Progenitor cell of endocrine pancreas (in vitro differentiated cells): ENCODE results near the gene RASAL2. TPM values are rescaled to one million over a fixed set of nuclear protein-coding genes. Genes with fewer than 3 reads are reported as not detected.

Experiments
- DNase-seq: peaks from one replicate; pipeline ENCODE4 v3.0.0; 2021; ENCODE audit warnings: low spot score; ENCODE audit not compliant: unreplicated experiment
- H3K27ac Mint-ChIP-seq: 2 replicates; pipeline ENCODE4 v1.8.0; 2021; ENCODE audit warnings: mild to moderate bottlenecking, moderate library complexity, mixed read lengths
- H3K27me3 Mint-ChIP-seq: 2 replicates; pipeline ENCODE4 v1.8.0; 2021; ENCODE audit warnings: mixed read lengths
- H3K36me3 Mint-ChIP-seq: 2 replicates; pipeline ENCODE4 v1.8.0; 2022; ENCODE audit warnings: mixed read lengths; ENCODE audit not compliant: insufficient read depth
- H3K4me1 Mint-ChIP-seq: 2 replicates; pipeline ENCODE4 v1.8.0; 2021; ENCODE audit warnings: low read depth, mixed read lengths
- H3K4me3 Mint-ChIP-seq: 2 replicates; pipeline ENCODE4 v1.8.0; 2021; ENCODE audit warnings: low read depth, mild to moderate bottlenecking, moderate library complexity, mixed read lengths
- H3K9me3 Mint-ChIP-seq: 2 replicates; pipeline ENCODE4 v1.8.0; 2021; ENCODE audit warnings: low read depth, mixed read lengths
- CTCF ChIP-seq: fragments of 200-600 bp; sonication (generic); IDR thresholded peaks from one replicate; pipeline ENCODE4 v1.5.0; 2021; ENCODE audit warnings: antibody characterized with exemption, mild to moderate bottlenecking; ENCODE audit not compliant: unreplicated experiment
- total RNA-seq: library from RNA; stranded (reverse); gene quantifications from 2 replicates; pipeline ENCODE4 v1.2.1, GENCODE V29; 2021

The RASAL2 gene
- total RNA-seq, 1 donor from 2014 or later: 28.5 TPM

DNA sequence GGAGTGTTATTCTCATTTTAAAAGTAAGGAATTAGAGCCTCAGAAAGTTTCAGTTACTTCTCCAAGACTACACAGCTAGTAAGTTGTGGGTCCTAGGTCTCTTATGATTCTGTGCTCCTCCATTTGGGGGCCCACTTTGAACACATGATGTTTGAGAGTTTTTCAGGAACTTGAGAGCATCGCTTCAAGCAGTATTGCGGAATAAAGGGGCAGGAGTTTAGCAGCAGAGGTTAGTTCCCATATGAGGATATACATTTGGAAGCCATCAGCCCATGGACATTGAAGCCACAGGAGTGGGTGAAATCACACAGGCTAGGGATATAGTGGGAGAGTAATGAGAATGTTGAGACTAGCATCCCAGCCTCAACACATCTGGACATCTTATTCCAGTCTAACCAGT lies 143.2 kb downstream of the RASAL2 start:
- H3K27me3 Mint-ChIP-seq: no peaks in the 10 kb centered on the region

DNA sequence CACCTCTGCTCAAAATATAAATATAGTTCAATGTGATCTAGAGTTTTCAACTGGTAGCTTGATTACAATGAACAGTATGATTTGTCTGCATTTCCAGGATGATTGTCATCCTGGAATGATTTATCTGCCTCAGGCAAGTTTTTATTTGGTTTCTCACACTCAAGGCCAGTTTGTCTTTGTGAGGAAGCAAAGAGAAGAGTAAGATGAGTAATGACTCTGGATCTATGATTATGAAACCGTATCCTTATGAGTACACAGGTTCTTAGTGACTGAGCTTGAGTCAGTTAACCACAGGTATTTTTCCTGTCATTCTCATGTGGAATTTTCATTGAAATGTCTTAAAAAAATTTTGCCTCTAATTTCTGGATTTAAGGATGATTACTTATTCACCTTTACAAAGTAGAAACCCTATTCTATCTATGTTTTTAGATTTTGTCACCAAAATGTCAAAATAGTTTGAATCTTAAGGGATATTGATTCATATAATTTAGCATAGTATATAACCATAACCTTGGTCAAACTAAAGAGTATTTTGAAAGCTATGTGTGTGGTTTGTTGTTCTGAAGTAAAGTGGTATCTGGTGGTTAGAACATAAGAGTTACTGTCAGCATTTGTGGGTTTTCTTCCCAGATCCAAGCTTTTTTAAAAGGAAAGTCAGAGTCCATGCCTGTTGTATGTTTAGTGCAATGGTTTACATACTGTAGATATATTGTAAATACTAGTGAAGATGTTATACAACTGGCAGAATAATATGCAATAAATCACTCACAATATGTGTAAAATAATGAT lies 145.0 kb downstream of the RASAL2 start:
- H3K4me1 Mint-ChIP-seq: no peaks in the 10 kb centered on the region
- no peak for DNase-seq
- no peaks in the 10 kb centered on the region for H3K9me3 Mint-ChIP-seq
- no peak overlapping the region for H3K27ac Mint-ChIP-seq
- no peaks in the 10 kb centered on the region for H3K27me3 Mint-ChIP-seq
- no peaks in the 10 kb centered on the region for H3K36me3 Mint-ChIP-seq
- TF ChIP-seq CTCF: no peak
- H3K4me3 Mint-ChIP-seq: no peak overlapping the region

More for the DNA sequence above, 143.2 kb downstream of the RASAL2 start:
- Mint-ChIP-seq H3K27ac (no peak overlapping the region), H3K9me3 (no peaks in the 10 kb centered on the region), H3K36me3 (no peaks in the 10 kb centered on the region), H3K4me1 (no peaks in the 10 kb centered on the region), H3K4me3 (no peak overlapping the region)
- no peak for DNase-seq
- TF ChIP-seq CTCF: no peak

DNA sequence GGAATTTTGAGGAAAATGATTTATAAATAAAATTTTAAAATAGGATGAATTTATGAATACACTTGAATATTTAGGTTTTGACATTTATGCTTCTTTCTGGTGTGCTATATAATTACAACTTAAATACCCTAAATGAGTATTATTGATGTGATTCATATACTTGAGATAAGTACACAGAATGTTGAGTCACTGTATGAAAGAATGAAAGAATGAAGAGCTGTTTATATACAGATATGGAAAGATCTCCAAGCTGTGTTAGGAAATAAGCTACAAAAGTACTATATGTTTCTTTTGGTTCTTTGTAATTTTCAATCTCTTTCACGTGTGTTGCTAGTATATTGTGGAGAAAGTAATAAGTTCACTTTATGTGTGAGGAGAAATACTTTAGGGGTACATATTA lies 147.2 kb downstream of the RASAL2 start:
- DNase-seq: no peak
- H3K27me3 Mint-ChIP-seq: no peaks in the 10 kb centered on the region
- peaks cover 8% of the 10 kb centered on the region for H3K36me3 Mint-ChIP-seq
- peaks cover 3% of the 10 kb centered on the region for H3K9me3 Mint-ChIP-seq
- H3K4me3 Mint-ChIP-seq: no peak overlapping the region
- H3K27ac Mint-ChIP-seq: peak overlapping the region; percentile 14
- no peak for TF ChIP-seq CTCF
- no peaks in the 10 kb centered on the region for H3K4me1 Mint-ChIP-seq

GRCh38 chr1:178241837-178242236 lies 147.9 kb downstream of the RASAL2 start:
- no peak overlapping the region for H3K27ac Mint-ChIP-seq
- DNase-seq: no peak
- H3K36me3 Mint-ChIP-seq: peaks cover 12% of the 10 kb centered on the region
- no peaks in the 10 kb centered on the region for H3K27me3 Mint-ChIP-seq
- peaks cover 11% of the 10 kb centered on the region for H3K9me3 Mint-ChIP-seq
- H3K4me3 Mint-ChIP-seq: no peak overlapping the region
- TF ChIP-seq CTCF: no peak
- H3K4me1 Mint-ChIP-seq: no peaks in the 10 kb centered on the region

- Mint-ChIP-seq H3K27ac (no peak overlapping the region), H3K9me3 (peaks cover 24% of the 10 kb centered on the region), H3K4me1 (no peaks in the 10 kb centered on the region), H3K36me3 (peaks cover 22% of the 10 kb centered on the region), H3K27me3 (no peaks in the 10 kb centered on the region), H3K4me3 (no peak overlapping the region)
- no peak for TF ChIP-seq CTCF
- no peak for DNase-seq
Measured at GRCh38 chr1:178243119-178243518, 149.2 kb downstream of the RASAL2 start.
